ENCODE data around the gene GCNT4. TPM values are rescaled to one million over a fixed set of nuclear protein-coding genes. Genes with fewer than 3 reads are reported as not detected.
"Not testable (repeated sequence)": the region's sequence is repeated elsewhere in the genome, so short reads cannot be mapped to it uniquely, and the experiment has no call there.

GCNT4 gene
- total RNA-seq = 1 to 10 TPM; 2.1 to 2.4 TPM

- H3K4me1 Mint-ChIP-seq (ENCODE audit: low read depth) = peaks cover 72% of the 10 kb centered on the region
- H3K36me3 Mint-ChIP-seq (ENCODE audit: low read depth) = no peaks in the 10 kb centered on the region
Observed at GRCh38 chr5:75052192-75053053, at the start of gene GCNT4. Gene GCNT4 (minus strand): TSS chr5:75052558. CDS start chr5:75030037, 22,521 bp downstream.

GRCh38 chr5:75095956-75096355 lies 43.6 kb upstream of the GCNT4 start:
- H3K36me3 Mint-ChIP-seq (ENCODE audit: low read depth); DNase-seq; H3K4me3 Mint-ChIP-seq; H3K27me3 Mint-ChIP-seq (ENCODE audit: low read depth); H3K9me3 Mint-ChIP-seq; H3K27ac Mint-ChIP-seq: not testable (repeated sequence)
- peaks cover 18% of the 10 kb centered on the region for H3K4me1 Mint-ChIP-seq (ENCODE audit: low read depth)
- intact Hi-C loops (cut with micrococcal nuclease) = loop anchor here (1.0 kb wide), 1 partner anchor 122 kb away; no protein-coding TSS in a partner anchor
- CTCF ChIA-PET = interaction anchor here (0.7 to 1.2 kb wide), 2 partner anchors 46 to 47 kb away, joined by 3 read pairs; no protein-coding TSS in a partner anchor

More at GRCh38 chr5:75052192-75053053, at the start of gene GCNT4:
- Mint-ChIP-seq H3K27me3 (ENCODE audit: low read depth) (no peaks in the 10 kb centered on the region), H3K9me3 (no peaks in the 10 kb centered on the region), H3K27ac (peak within 1 kb of the TSS; percentile 93), H3K4me3 (peak within 1 kb of the TSS; percentile 86)
- DNase-seq = peak; percentile 70
- CTCF ChIA-PET = interaction anchor here (0.7 to 3.6 kb wide), 5 partner anchors 8 to 438 kb away, joined by 3 to 16 read pairs (median 6); partner anchors contain the start of genes ANKRD31 and HMGCR
- intact Hi-C loops (cut with micrococcal nuclease) = loop anchor here (1.0 to 10.0 kb wide), 10 partner anchors 55 to 1490 kb away; partner anchors contain the start of genes FAM169A, GFM2, HEXB and IQGAP2

- DNase-seq = no peak
- intact Hi-C loops (cut with micrococcal nuclease) = loop anchor here (2.0 kb wide), 1 partner anchor 41 kb away; no protein-coding TSS in a partner anchor
- H3K27me3 Mint-ChIP-seq (ENCODE audit: low read depth) = no peaks in the 10 kb centered on the region
- no peaks in the 10 kb centered on the region for H3K9me3 Mint-ChIP-seq
- H3K4me3 Mint-ChIP-seq = no peak overlapping the region
- H3K27ac Mint-ChIP-seq = no peak overlapping the region
- CTCF ChIA-PET = interaction anchor here (1.5 kb wide), 1 partner anchor 42 kb away, joined by 4 read pairs; no protein-coding TSS in a partner anchor
- H3K4me1 Mint-ChIP-seq (ENCODE audit: low read depth) = peaks cover 34% of the 10 kb centered on the region
- no peaks in the 10 kb centered on the region for H3K36me3 Mint-ChIP-seq (ENCODE audit: low read depth)
Observed at GRCh38 chr5:75091597-75091996, 39.2 kb upstream of the GCNT4 start.

GRCh38 chr5:75089662-75090061 lies 37.3 kb upstream of the GCNT4 start:
- CTCF ChIA-PET = interaction anchor here (0.7 to 1.6 kb wide), 2 partner anchors 40 to 129 kb away, joined by 3 read pairs; no protein-coding TSS in a partner anchor
- Mint-ChIP-seq H3K36me3 (ENCODE audit: low read depth) (no peaks in the 10 kb centered on the region), H3K4me1 (ENCODE audit: low read depth) (peaks cover 18% of the 10 kb centered on the region), H3K27me3 (ENCODE audit: low read depth) (no peaks in the 10 kb centered on the region), H3K9me3 (no peaks in the 10 kb centered on the region), H3K27ac (no peak overlapping the region), H3K4me3 (no peak overlapping the region)
- no peak for DNase-seq
- intact Hi-C loops (cut with micrococcal nuclease) = loop anchor here (2.0 kb wide), 1 partner anchor 39 kb away; no protein-coding TSS in a partner anchor

- peak; percentile 37 for DNase-seq
- H3K4me3 Mint-ChIP-seq = no peak overlapping the region
- H3K27me3 Mint-ChIP-seq (ENCODE audit: low read depth) = no peaks in the 10 kb centered on the region
- CTCF ChIA-PET = interaction anchor here (0.7 to 1.6 kb wide), 2 partner anchors 39 to 129 kb away, joined by 3 read pairs; no protein-coding TSS in a partner anchor
- no peaks in the 10 kb centered on the region for H3K9me3 Mint-ChIP-seq
- H3K36me3 Mint-ChIP-seq (ENCODE audit: low read depth) = no peaks in the 10 kb centered on the region
- intact Hi-C loops (cut with micrococcal nuclease) = no loop called here
- H3K4me1 Mint-ChIP-seq (ENCODE audit: low read depth) = peaks cover 16% of the 10 kb centered on the region
- H3K27ac Mint-ChIP-seq = no peak overlapping the region
Observed at GRCh38 chr5:75089137-75089536, 36.8 kb upstream of the GCNT4 start.

- peaks cover 16% of the 10 kb centered on the region for H3K4me1 Mint-ChIP-seq (ENCODE audit: low read depth)
- H3K27ac Mint-ChIP-seq = no peak overlapping the region
- no peak for DNase-seq
- intact Hi-C loops (cut with micrococcal nuclease) = no loop called here
- no peak overlapping the region for H3K4me3 Mint-ChIP-seq
- H3K36me3 Mint-ChIP-seq (ENCODE audit: low read depth) = no peaks in the 10 kb centered on the region
- H3K27me3 Mint-ChIP-seq (ENCODE audit: low read depth) = no peaks in the 10 kb centered on the region
- H3K9me3 Mint-ChIP-seq = no peaks in the 10 kb centered on the region
- CTCF ChIA-PET = interaction anchor here (1.6 kb wide), 1 partner anchor 39 kb away, joined by 3 read pairs; no protein-coding TSS in a partner anchor
Observed at GRCh38 chr5:75088648-75089047, 36.3 kb upstream of the GCNT4 start.

GRCh38 chr5:75081510-75081909 lies 29.2 kb upstream of the GCNT4 start:
- CTCF ChIA-PET = no interaction called here
- intact Hi-C loops (cut with micrococcal nuclease) = no loop called here
- no peak for DNase-seq
- no peaks in the 10 kb centered on the region for H3K36me3 Mint-ChIP-seq (ENCODE audit: low read depth)
- H3K9me3 Mint-ChIP-seq = no peaks in the 10 kb centered on the region
- no peak overlapping the region for H3K27ac Mint-ChIP-seq
- peaks cover 15% of the 10 kb centered on the region for H3K4me1 Mint-ChIP-seq (ENCODE audit: low read depth)
- no peaks in the 10 kb centered on the region for H3K27me3 Mint-ChIP-seq (ENCODE audit: low read depth)
- no peak overlapping the region for H3K4me3 Mint-ChIP-seq

GRCh38 chr5:75079346-75079745 lies 27.0 kb upstream of the GCNT4 start:
- DNase-seq; CTCF ChIA-PET; H3K9me3 Mint-ChIP-seq; H3K27me3 Mint-ChIP-seq (ENCODE audit: low read depth); H3K27ac Mint-ChIP-seq; intact Hi-C loops (cut with micrococcal nuclease); H3K36me3 Mint-ChIP-seq (ENCODE audit: low read depth); H3K4me3 Mint-ChIP-seq: not testable (repeated sequence)
- peaks cover 26% of the 10 kb centered on the region for H3K4me1 Mint-ChIP-seq (ENCODE audit: low read depth)

- Mint-ChIP-seq H3K4me3 (no peak overlapping the region), H3K4me1 (ENCODE audit: low read depth) (peaks cover 26% of the 10 kb centered on the region), H3K36me3 (ENCODE audit: low read depth) (no peaks in the 10 kb centered on the region), H3K9me3 (no peaks in the 10 kb centered on the region), H3K27ac (no peak overlapping the region), H3K27me3 (ENCODE audit: low read depth) (no peaks in the 10 kb centered on the region)
- no peak for DNase-seq
- CTCF ChIA-PET = no interaction called here
- intact Hi-C loops (cut with micrococcal nuclease) = no loop called here
Observed at GRCh38 chr5:75078027-75078426, 25.7 kb upstream of the GCNT4 start.

- Mint-ChIP-seq H3K4me3 (no peak overlapping the region), H3K27me3 (ENCODE audit: low read depth) (no peaks in the 10 kb centered on the region), H3K4me1 (ENCODE audit: low read depth) (peaks cover 14% of the 10 kb centered on the region), H3K9me3 (no peaks in the 10 kb centered on the region), H3K36me3 (ENCODE audit: low read depth) (no peaks in the 10 kb centered on the region), H3K27ac (no peak overlapping the region)
- CTCF ChIA-PET = interaction anchor here (0.7 kb wide), 1 partner anchor 223 kb away, joined by 3 read pairs; no protein-coding TSS in a partner anchor
- DNase-seq = no peak
- intact Hi-C loops (cut with micrococcal nuclease) = no loop called here
Observed at GRCh38 chr5:75072061-75072460, 19.7 kb upstream of the GCNT4 start.

- Mint-ChIP-seq H3K27me3 (ENCODE audit: low read depth) (no peaks in the 10 kb centered on the region), H3K36me3 (ENCODE audit: low read depth) (no peaks in the 10 kb centered on the region), H3K4me3 (no peak overlapping the region), H3K27ac (no peak overlapping the region), H3K4me1 (ENCODE audit: low read depth) (peaks cover 19% of the 10 kb centered on the region), H3K9me3 (no peaks in the 10 kb centered on the region)
- CTCF ChIA-PET = interaction anchor here (0.9 kb wide), 1 partner anchor 610 kb away, joined by 3 read pairs; no protein-coding TSS in a partner anchor
- intact Hi-C loops (cut with micrococcal nuclease) = no loop called here
- DNase-seq = no peak
Observed at GRCh38 chr5:75071100-75071499, 18.7 kb upstream of the GCNT4 start.

- H3K9me3 Mint-ChIP-seq = no peaks in the 10 kb centered on the region
- DNase-seq = no peak
- H3K27me3 Mint-ChIP-seq (ENCODE audit: low read depth) = no peaks in the 10 kb centered on the region
- peaks cover 32% of the 10 kb centered on the region for H3K4me1 Mint-ChIP-seq (ENCODE audit: low read depth)
- no peaks in the 10 kb centered on the region for H3K36me3 Mint-ChIP-seq (ENCODE audit: low read depth)
- intact Hi-C loops (cut with micrococcal nuclease) = loop anchor here (1.0 kb wide), 1 partner anchor 8 kb away; no protein-coding TSS in a partner anchor
- H3K27ac Mint-ChIP-seq = no peak overlapping the region
- no peak overlapping the region for H3K4me3 Mint-ChIP-seq
- CTCF ChIA-PET = no interaction called here
Observed at GRCh38 chr5:75067434-75067833, 15.1 kb upstream of the GCNT4 start.
